ENCODE measurements around the gene EGLN2.
"Not testable (repeated sequence)": the region's sequence is repeated elsewhere in the genome, so short reads cannot be mapped to it uniquely, and the experiment has no call there.

Gene EGLN2

GRCh38 chr19:40850277-40850676 lies 51.3 kb downstream of the EGLN2 start, which contains the start of gene CYP2A6:
Gene CYP2A6 (minus strand): TSS chr19:40850447. CDS start chr19:40850426, 21 bp downstream.
- not testable (repeated sequence) for DNase-seq

GRCh38 chr19:40852467-40853152 lies 53.6 kb downstream of the EGLN2 start:
- not testable (repeated sequence) for DNase-seq

Data from effector CD8-positive, alpha-beta T cell (primary cell).